Measurements from ENCODE around the gene GCH1. TPM values are rescaled to one million over a fixed set of nuclear protein-coding genes. Genes with fewer than 3 reads are reported as not detected.
"Not testable (repeated sequence)": the region's sequence is repeated elsewhere in the genome, so short reads cannot be mapped to it uniquely, and the experiment has no call there.

The GCH1 gene
- total RNA-seq, 1 experiment from 2014 or later, result 17.0 TPM

- no peak for DNase-seq (ENCODE audit: low spot score)
Measured at GRCh38 chr14:54908190-54908589, 5.6 kb upstream of the GCH1 start.

- no peak for DNase-seq (ENCODE audit: low spot score)
Measured at GRCh38 chr14:54906075-54906474, 3.4 kb upstream of the GCH1 start.

- peak; percentile 5 for DNase-seq (ENCODE audit: low spot score)
Measured at GRCh38 chr14:54902143-54902520, 494 bp downstream of the GCH1 start.

- DNase-seq (ENCODE audit: low spot score), result no peak
Measured at GRCh38 chr14:54901380-54902142, 1.1 kb downstream of the GCH1 start.

GRCh38 chr14:54899573-54899972 is 3.1 kb downstream of the GCH1 start:
- no peak for DNase-seq (ENCODE audit: low spot score)

GRCh38 chr14:54897809-54898555 is 4.6 kb downstream of the GCH1 start:
- not testable (repeated sequence) for DNase-seq (ENCODE audit: low spot score)

- no peak for DNase-seq (ENCODE audit: low spot score)
Measured at GRCh38 chr14:54895683-54896082, 6.9 kb downstream of the GCH1 start.

- peak; percentile 28 for DNase-seq (ENCODE audit: low spot score)
Measured at GRCh38 chr14:54894995-54895394, 7.6 kb downstream of the GCH1 start.

- peak; percentile 57 for DNase-seq (ENCODE audit: low spot score)
Measured at GRCh38 chr14:54893151-54893760, 9.4 kb downstream of the GCH1 start.

GRCh38 chr14:54891471-54892245 is 11.0 kb downstream of the GCH1 start:
- no peak for DNase-seq (ENCODE audit: low spot score)

- DNase-seq (ENCODE audit: low spot score), result no peak
Measured at GRCh38 chr14:54890788-54891187, 11.8 kb downstream of the GCH1 start.

- DNase-seq (ENCODE audit: low spot score), result no peak
Measured at GRCh38 chr14:54889919-54890318, 12.7 kb downstream of the GCH1 start.

GRCh38 chr14:54882521-54882920 is 20.1 kb downstream of the GCH1 start:
- DNase-seq (ENCODE audit: low spot score), result no peak

- DNase-seq (ENCODE audit: low spot score), result no peak
Measured at GRCh38 chr14:54881761-54882401, 20.7 kb downstream of the GCH1 start.

- peak; percentile 10 for DNase-seq (ENCODE audit: low spot score)
Measured at GRCh38 chr14:54881235-54881760, 21.3 kb downstream of the GCH1 start.

GRCh38 chr14:54877703-54878021 is 25.0 kb downstream of the GCH1 start:
- DNase-seq (ENCODE audit: low spot score), result no peak

- DNase-seq (ENCODE audit: low spot score), result peak; percentile 40
Measured at GRCh38 chr14:54877015-54877702, 25.5 kb downstream of the GCH1 start.

- DNase-seq (ENCODE audit: low spot score), result not testable (repeated sequence)
Measured at GRCh38 chr14:54875648-54876047, 27.0 kb downstream of the GCH1 start.

GRCh38 chr14:54870154-54871090 is 32.2 kb downstream of the GCH1 start:
- DNase-seq (ENCODE audit: low spot score), result not testable (repeated sequence)

GRCh38 chr14:54867011-54867410 is 35.6 kb downstream of the GCH1 start:
- DNase-seq (ENCODE audit: low spot score), result no peak
